Mucosa of descending colon (tissue), 3 donors: ENCODE measurements around the gene NFATC1. TPM values are rescaled to one million over a fixed set of nuclear protein-coding genes. Genes with fewer than 3 reads are reported as not detected.

Experiments
- ATAC-seq: fragments of 200-7000 bp; cut with Tn5 transposase; one replicate; pipeline ENCODE4 v1.9.1; 2020; ENCODE audit warnings: mild to moderate bottlenecking, moderate library complexity
- DNase-seq, 3 donors: peaks; one replicate each; pipeline ENCODE4 v3.0.0-alpha.2; 2020
- H3K36me3 ChIP-seq: fragments of 200-600 bp; one replicate; pipeline ENCODE4 v1.8.0; 2021; ENCODE audit warnings: low read depth, mild to moderate bottlenecking
- H3K4me1 ChIP-seq: fragments of 200-600 bp; one replicate; pipeline ENCODE4 v1.8.0; 2021; ENCODE audit warnings: low read depth, mild to moderate bottlenecking
- H3K4me3 ChIP-seq: fragments of 200-600 bp; one replicate; pipeline ENCODE4 v1.8.0; 2021; ENCODE audit warnings: mild to moderate bottlenecking
- H3K9me3 ChIP-seq: fragments of 200-600 bp; one replicate; pipeline ENCODE4 v1.8.0; 2021; ENCODE audit warnings: mild to moderate bottlenecking
- intact Hi-C, 2 donors: fragments of 100-400 bp; cut with DNase I in 1 of 2; cut with micrococcal nuclease in 1 of 2; formaldehyde crosslinking; loops; one replicate each; pipeline versions ENCODE4 v1.11.0 to v1.11.1; 2022; cut with DNase I, micrococcal nuclease
- total RNA-seq, 3 donors: library from RNA; stranded (reverse); fragmentation: NEBNext Ultra II Directional in 2 of 3; extraction: Animal tissue kit (Norgen Biotek cat#: 25700) in 2 of 3; gene quantifications; one replicate each; pipeline versions ENCODE4 v1.2.1 to v1.2.4, GENCODE V29; 2021 to 2023
- TF ChIP-seq, protein P1 (sequence below): fragments of 200-600 bp; IDR thresholded peaks from one replicate; pipeline ENCODE4 v1.8.0; 2022; ENCODE audit warnings: antibody characterized with exemption, mild to moderate bottlenecking
- donor health status: DM: no; HTN: no; CAD: no; lungs with moderate emphysema.
- donor health status: DM: no; HTN: no; CAD: no.
- donor health status: DM: no; HTN: yes; CAD: no.

Gene NFATC1
- total RNA-seq, 3 donors from 2014 or later, result 2.9 to 12.9 (median 4.6) TPM

DNA sequence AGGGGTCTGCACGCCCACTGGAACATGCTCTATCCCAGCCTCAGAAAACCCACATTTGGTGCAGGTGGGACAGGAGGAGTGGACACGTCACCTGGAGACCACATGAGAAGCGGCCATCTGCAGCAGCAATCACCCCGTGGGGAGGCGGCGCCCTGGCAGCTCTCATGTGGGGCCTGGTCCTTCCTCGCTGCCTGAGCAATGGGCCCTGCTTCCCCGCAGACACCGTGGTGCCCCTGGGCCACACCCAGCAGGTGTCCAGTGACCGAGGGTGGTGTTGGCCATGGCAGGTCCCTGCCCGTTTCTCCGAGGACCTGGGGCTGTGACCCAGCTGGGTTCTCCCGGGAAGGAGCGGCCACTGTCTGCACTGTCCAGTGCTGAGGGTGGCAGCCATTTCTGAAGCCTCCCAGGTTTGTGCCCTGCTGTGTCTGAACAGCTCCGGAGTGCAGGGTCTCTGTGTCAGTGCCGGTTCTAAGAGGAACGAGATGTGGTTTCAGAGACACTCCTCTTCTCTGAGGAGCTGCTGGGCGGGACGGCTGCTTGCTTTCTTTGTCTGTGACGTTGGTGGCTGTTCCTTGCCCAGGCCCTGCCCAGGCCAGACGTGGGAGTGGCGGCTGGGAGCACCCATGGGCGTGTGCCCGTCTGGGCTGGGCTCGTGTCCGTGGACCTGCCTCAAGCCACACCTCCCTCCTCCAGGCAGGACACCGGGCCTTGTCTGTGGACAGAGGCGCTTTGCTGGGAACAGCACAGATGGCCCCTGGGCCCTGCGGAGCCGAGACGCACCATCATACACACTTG, 44.8 kb downstream of the NFATC1 start:
- H3K4me3 ChIP-seq, result no peak overlapping the region
- no peaks in the 10 kb centered on the region for H3K9me3 ChIP-seq
- H3K36me3 ChIP-seq, result no peaks in the 10 kb centered on the region
- H3K4me1 ChIP-seq, result no peaks in the 10 kb centered on the region
- TF ChIP-seq, protein P1, sequence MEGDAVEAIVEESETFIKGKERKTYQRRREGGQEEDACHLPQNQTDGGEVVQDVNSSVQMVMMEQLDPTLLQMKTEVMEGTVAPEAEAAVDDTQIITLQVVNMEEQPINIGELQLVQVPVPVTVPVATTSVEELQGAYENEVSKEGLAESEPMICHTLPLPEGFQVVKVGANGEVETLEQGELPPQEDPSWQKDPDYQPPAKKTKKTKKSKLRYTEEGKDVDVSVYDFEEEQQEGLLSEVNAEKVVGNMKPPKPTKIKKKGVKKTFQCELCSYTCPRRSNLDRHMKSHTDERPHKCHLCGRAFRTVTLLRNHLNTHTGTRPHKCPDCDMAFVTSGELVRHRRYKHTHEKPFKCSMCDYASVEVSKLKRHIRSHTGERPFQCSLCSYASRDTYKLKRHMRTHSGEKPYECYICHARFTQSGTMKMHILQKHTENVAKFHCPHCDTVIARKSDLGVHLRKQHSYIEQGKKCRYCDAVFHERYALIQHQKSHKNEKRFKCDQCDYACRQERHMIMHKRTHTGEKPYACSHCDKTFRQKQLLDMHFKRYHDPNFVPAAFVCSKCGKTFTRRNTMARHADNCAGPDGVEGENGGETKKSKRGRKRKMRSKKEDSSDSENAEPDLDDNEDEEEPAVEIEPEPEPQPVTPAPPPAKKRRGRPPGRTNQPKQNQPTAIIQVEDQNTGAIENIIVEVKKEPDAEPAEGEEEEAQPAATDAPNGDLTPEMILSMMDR, result no peak
- ATAC-seq (peak; percentile 86), DNase-seq (peak; percentile 67 to 78 (median 70))
- intact Hi-C loops, result no loop called here

DNA sequence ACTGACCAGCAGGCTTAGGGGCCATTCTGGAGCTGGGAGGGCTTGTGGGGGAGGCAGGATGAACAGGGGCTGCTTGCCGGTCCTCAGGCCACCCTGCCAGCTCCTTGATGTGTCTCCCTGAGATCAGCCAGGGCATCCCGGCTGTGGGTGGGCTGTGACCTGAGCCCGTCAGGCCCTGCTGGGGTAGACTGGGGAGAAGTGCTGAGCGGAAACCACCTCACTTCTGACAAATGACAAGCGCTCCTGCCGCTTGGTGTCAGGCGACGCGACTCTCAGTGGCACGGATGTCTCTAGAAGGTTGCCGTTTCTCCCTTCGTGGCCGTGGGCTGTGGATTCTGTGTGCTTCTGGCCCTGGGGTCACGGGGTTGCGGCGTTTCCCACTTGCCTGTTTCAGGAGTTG, 45.7 kb downstream of the NFATC1 start:
- Histone ChIP-seq H3K4me3 (no peak overlapping the region), H3K4me1 (no peaks in the 10 kb centered on the region), H3K9me3 (no peaks in the 10 kb centered on the region), H3K36me3 (no peaks in the 10 kb centered on the region)
- ATAC-seq (no peak), DNase-seq (no peak)
- intact Hi-C loops, result no loop called here
- TF ChIP-seq, protein P1, result no peak

DNA sequence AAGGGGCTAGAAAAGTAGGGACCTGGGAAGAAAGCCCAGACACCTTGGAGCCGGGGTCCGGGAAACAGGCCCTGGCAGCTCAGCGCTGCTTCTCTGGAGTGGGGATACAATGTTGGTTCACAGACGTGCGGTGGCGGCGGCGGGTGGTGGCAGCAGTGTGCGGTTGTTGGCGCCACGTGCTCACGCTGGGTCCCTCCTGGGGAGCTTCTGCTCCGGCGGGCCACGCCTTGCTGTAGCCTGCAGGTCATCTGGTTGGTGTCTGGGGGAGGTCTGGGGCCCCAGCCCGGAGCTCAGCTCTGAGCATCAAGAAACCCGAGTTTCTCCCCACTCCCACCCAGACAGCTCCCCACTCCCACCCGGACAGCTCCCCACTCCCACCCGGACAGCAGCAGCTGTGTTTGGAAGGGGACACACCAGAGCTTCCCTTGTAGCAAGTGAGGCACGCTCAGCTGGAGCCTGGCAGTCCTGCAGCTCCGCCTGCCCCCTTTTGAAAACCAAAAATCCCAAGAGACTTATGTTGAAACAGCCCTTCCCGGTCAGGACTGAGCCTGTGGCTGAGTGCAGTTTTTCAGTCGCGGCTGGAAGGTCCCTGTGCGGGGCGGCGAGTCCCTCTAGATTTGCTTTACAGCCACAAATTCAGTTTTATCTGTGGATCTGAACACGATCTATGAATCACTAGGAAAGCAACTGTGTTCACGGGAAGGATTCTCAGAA, 46.9 kb downstream of the NFATC1 start:
- ATAC-seq (no peak), DNase-seq (no peak)
- Histone ChIP-seq H3K9me3 (no peaks in the 10 kb centered on the region), H3K36me3 (no peaks in the 10 kb centered on the region), H3K4me1 (no peaks in the 10 kb centered on the region), H3K4me3 (no peak overlapping the region)
- TF ChIP-seq, protein P1, result no peak
- intact Hi-C loops, result no loop called here

DNA sequence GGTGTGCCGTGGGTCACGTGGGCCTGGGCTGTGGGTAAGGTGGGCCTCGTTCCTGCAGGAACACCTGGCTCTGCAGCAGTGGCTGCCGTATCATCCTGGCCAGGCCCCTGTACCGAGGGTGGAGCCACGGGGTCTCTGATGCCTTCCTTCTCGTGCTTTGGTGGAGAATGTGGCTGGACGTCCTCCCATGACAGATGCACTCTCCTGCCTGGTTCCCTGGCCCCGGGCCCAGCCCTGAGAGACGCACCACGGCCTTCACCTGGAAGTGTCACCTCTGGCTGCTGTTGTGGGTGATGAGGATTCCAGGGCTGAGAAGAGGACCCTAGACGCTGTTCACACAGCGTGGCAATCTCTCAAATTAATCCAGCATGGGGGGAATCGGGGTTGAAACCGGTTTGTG, 49.5 kb downstream of the NFATC1 start:
- intact Hi-C loops, result no loop called here
- TF ChIP-seq, protein P1, result no peak
- Histone ChIP-seq H3K4me1 (no peaks in the 10 kb centered on the region), H3K9me3 (no peaks in the 10 kb centered on the region), H3K4me3 (no peak overlapping the region), H3K36me3 (no peaks in the 10 kb centered on the region)
- no peak for DNase-seq
- no peak for ATAC-seq

DNA sequence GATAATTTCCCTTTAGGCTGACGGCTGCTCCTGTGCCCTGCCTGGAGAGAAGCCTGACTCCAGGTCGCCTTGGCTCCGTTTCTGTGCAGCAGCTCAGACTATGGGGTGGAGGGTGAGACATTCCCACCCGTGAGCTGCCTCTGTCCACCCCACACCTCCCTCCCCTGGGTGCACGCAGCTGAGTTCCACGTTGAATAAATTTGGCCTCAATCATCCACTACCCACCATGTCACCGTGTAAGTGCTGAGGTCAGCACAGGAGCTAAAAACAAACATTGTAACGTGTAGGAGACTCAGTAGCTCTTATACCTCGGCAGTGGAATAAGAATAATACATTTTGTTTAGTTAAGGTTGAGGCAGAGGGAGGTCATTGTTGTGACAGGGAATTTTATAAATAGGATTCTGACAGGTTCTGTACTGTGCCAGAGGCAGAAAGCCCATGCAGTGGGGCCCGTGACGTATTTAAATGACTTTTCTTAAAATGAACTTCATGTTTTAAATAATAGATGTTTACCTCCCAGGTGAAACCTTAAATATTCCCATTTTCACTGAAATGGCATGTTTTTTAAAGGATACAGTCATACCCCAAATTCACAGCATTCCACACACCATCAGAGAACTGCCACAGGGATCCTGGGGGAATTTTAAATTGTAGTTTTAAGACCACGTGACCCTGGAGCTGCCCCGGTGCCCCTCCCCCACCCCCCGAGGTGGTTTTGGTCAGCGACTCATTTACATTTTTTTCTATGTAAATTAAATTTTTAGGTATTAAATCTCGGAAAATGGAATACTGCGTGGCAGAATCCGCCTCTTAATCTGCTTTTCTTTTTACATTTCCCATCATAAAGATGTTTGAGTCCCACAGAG, 50.2 kb downstream of the NFATC1 start:
- DNase-seq, result no peak
- no peak overlapping the region for H3K4me3 ChIP-seq
- H3K9me3 ChIP-seq, result no peaks in the 10 kb centered on the region
- no peak for ATAC-seq
- TF ChIP-seq, protein P1, result no peak
- intact Hi-C loops, result no loop called here
- H3K36me3 ChIP-seq, result no peaks in the 10 kb centered on the region
- no peaks in the 10 kb centered on the region for H3K4me1 ChIP-seq
